Stimulated activated CD8-positive, alpha-beta memory T cell treated with anti-CD3 and anti-CD28 coated beads, Interleukin-15, amount 100 ng/mL, for 24 hours (primary cell): Measurements from ENCODE around the gene NDOR1.

Source experiments
- DNase-seq: peaks from one replicate; pipeline ENCODE4 v3.0.0-alpha.2; 2020; ENCODE audit warnings: low read depth

NDOR1 gene

GRCh38 chr9:137221095-137221505 is 15.6 kb downstream of the NDOR1 start:
- no peak for DNase-seq

- DNase-seq, result no peak
These were observed 16.1 kb downstream of the NDOR1 start for GRCh38 chr9:137221506-137222111.

GRCh38 chr9:137222190-137223077 is 16.9 kb downstream of the NDOR1 start, which contains the start of gene RNF208:
RNF208 (minus strand) TSS chr9:137222240; CDS start chr9:137221212, 1,028 bp downstream.
- no peak for DNase-seq

- DNase-seq, result peak; percentile 98
These were observed 17.8 kb downstream of the NDOR1 start for GRCh38 chr9:137223078-137223970.

GRCh38 chr9:137224830-137225694 is 19.6 kb downstream of the NDOR1 start, which contains the start of gene CYSRT1:
CYSRT1 (plus strand) TSS chr9:137225174; CDS start chr9:137225622, 448 bp downstream.
- no peak for DNase-seq

- no peak for DNase-seq
These were observed 20.3 kb downstream of the NDOR1 start for GRCh38 chr9:137225699-137226331.

GRCh38 chr9:137226338-137227053 is 21.0 kb downstream of the NDOR1 start:
- no peak for DNase-seq

- peak; percentile 51 for DNase-seq
These were observed 21.8 kb downstream of the NDOR1 start, which contains the start of gene RNF224 for GRCh38 chr9:137227054-137227852. RNF224 (plus strand) TSS chr9:137227502; CDS start chr9:137228336, 834 bp downstream.

- no peak for DNase-seq
These were observed 22.5 kb downstream of the NDOR1 start for GRCh38 chr9:137227853-137228505.

- DNase-seq, result no peak
These were observed 23.0 kb downstream of the NDOR1 start for GRCh38 chr9:137228506-137228967.

- DNase-seq, result no peak
These were observed 23.7 kb downstream of the NDOR1 start for GRCh38 chr9:137228968-137229896.

- no peak for DNase-seq
These were observed 24.6 kb downstream of the NDOR1 start for GRCh38 chr9:137229903-137230704.

- no peak for DNase-seq
These were observed 25.3 kb downstream of the NDOR1 start, which contains the start of gene SLC34A3 for GRCh38 chr9:137230705-137231371. SLC34A3 (plus strand) TSS chr9:137230901; CDS start chr9:137231703, 802 bp downstream.

GRCh38 chr9:137231372-137232039 is 26.0 kb downstream of the NDOR1 start:
- DNase-seq, result no peak

- no peak for DNase-seq
These were observed 26.6 kb downstream of the NDOR1 start for GRCh38 chr9:137232101-137232500.
